ENCODE measurements around the gene FAM200C. TPM values are rescaled to one million over a fixed set of nuclear protein-coding genes. Genes with fewer than 3 reads are reported as not detected.

Gene FAM200C
- total RNA-seq, 1 donor from 2014 or later = 25.3 TPM

DNA sequence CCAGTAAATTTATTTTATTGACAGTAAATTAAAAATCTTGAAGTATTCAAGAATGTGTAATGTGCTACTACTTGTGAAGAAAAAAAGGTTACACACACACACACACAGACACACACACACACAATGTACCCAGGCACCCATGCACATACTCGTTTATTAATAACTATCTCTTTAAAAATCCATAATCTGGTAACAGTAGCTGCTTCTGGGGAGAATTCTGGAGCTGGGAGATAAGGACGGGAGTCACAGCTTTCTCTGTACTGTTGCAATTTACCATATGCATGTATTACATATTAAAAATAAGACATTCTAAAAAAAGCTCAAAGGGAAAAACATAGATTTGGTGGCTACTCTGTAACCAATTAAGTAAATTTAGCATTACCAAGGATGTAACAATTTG, 21.5 kb downstream of the FAM200C start:
- H4K20me1 ChIP-seq (ENCODE audit: low read depth) = no peaks in the 10 kb centered on the region
- H3K9me3 Mint-ChIP-seq = no peaks in the 10 kb centered on the region
- no peaks in the 10 kb centered on the region for H3K9me3 ChIP-seq (ENCODE audit: low read depth)
- no peak overlapping the region for H3K27ac ChIP-seq
- no peak overlapping the region for H3K27ac Mint-ChIP-seq
- TF ChIP-seq, protein P1, sequence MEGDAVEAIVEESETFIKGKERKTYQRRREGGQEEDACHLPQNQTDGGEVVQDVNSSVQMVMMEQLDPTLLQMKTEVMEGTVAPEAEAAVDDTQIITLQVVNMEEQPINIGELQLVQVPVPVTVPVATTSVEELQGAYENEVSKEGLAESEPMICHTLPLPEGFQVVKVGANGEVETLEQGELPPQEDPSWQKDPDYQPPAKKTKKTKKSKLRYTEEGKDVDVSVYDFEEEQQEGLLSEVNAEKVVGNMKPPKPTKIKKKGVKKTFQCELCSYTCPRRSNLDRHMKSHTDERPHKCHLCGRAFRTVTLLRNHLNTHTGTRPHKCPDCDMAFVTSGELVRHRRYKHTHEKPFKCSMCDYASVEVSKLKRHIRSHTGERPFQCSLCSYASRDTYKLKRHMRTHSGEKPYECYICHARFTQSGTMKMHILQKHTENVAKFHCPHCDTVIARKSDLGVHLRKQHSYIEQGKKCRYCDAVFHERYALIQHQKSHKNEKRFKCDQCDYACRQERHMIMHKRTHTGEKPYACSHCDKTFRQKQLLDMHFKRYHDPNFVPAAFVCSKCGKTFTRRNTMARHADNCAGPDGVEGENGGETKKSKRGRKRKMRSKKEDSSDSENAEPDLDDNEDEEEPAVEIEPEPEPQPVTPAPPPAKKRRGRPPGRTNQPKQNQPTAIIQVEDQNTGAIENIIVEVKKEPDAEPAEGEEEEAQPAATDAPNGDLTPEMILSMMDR (IDR thresholded peaks at IDR 0.05) = no peak
- TF ChIP-seq EZH2phosphoT487 (IDR thresholded peaks at IDR 0.05) = no peak
- no peak for TF ChIP-seq EZH2 (IDR thresholded peaks at IDR 0.05)
- H3K9ac ChIP-seq = no peak overlapping the region
- no peak overlapping the region for H2AFZ ChIP-seq (replicated peaks)
- no peak for DNase-seq (ENCODE audit: low spot score)
- H3K4me3 ChIP-seq = no peak overlapping the region
- peaks cover 11% of the 10 kb centered on the region for H3K27me3 ChIP-seq
- no peak overlapping the region for H3K4me3 Mint-ChIP-seq
- no peak overlapping the region for H3K4me2 ChIP-seq
- H3K79me2 ChIP-seq (ENCODE audit: low read depth) = no peaks in the 10 kb centered on the region
- H3F3A ChIP-seq (ENCODE audit: low read depth) = no peaks in the 10 kb centered on the region
- H3K36me3 ChIP-seq = no peaks in the 10 kb centered on the region
- no peaks in the 10 kb centered on the region for H3K4me1 Mint-ChIP-seq
- H3K27me3 Mint-ChIP-seq (ENCODE audit: insufficient read depth, low read depth) = peaks cover 2% of the 10 kb centered on the region
- no peaks in the 10 kb centered on the region for H3K4me1 ChIP-seq
- H3K36me3 Mint-ChIP-seq = no peaks in the 10 kb centered on the region

DNA sequence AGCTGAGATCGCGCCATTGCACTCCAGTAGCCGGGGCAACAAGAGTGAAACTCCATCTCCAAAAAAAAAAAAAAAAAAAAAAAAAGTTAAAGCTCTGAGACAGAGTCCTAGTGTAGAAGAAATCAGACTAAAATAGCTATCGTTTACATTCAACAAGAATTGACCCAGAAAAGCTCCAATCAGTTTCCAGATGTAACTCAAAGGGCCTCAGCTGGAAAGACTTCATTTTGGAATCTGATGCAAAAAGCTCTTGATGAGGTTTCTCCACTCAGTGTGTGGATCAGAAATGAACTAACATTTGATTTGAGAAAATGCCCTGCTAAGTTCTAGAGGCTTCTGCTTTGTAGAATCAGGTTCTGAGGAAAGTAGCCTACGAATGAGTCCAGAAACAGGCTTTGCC, 22.2 kb downstream of the FAM200C start:
- Histone ChIP-seq H3K9me3 (ENCODE audit: low read depth) (no peaks in the 10 kb centered on the region), H3K4me3 (no peak overlapping the region), H3K4me1 (no peaks in the 10 kb centered on the region), H3K27ac (no peak overlapping the region), H2AFZ (replicated peaks) (no peak overlapping the region), H3K79me2 (ENCODE audit: low read depth) (no peaks in the 10 kb centered on the region), H3K4me2 (no peak overlapping the region), H3F3A (ENCODE audit: low read depth) (no peaks in the 10 kb centered on the region), H3K9ac (no peak overlapping the region), H3K36me3 (no peaks in the 10 kb centered on the region), H3K27me3 (peaks cover 16% of the 10 kb centered on the region), H4K20me1 (ENCODE audit: low read depth) (no peaks in the 10 kb centered on the region)
- Mint-ChIP-seq H3K4me1 (no peaks in the 10 kb centered on the region), H3K36me3 (no peaks in the 10 kb centered on the region), H3K27ac (no peak overlapping the region), H3K9me3 (no peaks in the 10 kb centered on the region), H3K4me3 (no peak overlapping the region), H3K27me3 (ENCODE audit: insufficient read depth, low read depth) (no peaks in the 10 kb centered on the region)
- DNase-seq (ENCODE audit: low spot score) = no peak
- TF ChIP-seq EZH2 (IDR thresholded peaks at IDR 0.05) = no peak
- TF ChIP-seq, protein P1 (IDR thresholded peaks at IDR 0.05) = no peak
- TF ChIP-seq EZH2phosphoT487 (IDR thresholded peaks at IDR 0.05) = no peak

- no peak overlapping the region for H3K4me3 ChIP-seq
- no peaks in the 10 kb centered on the region for H3K9me3 ChIP-seq (ENCODE audit: low read depth)
- Mint-ChIP-seq H3K4me1 (no peaks in the 10 kb centered on the region), H3K36me3 (no peaks in the 10 kb centered on the region), H3K27me3 (ENCODE audit: insufficient read depth, low read depth) (no peaks in the 10 kb centered on the region), H3K4me3 (no peak overlapping the region), H3K27ac (no peak overlapping the region), H3K9me3 (no peaks in the 10 kb centered on the region)
- H3F3A ChIP-seq (ENCODE audit: low read depth) = no peaks in the 10 kb centered on the region
- TF ChIP-seq, protein P1 (IDR thresholded peaks at IDR 0.05) = no peak
- no peak for TF ChIP-seq EZH2phosphoT487 (IDR thresholded peaks at IDR 0.05)
- TF ChIP-seq EZH2 (IDR thresholded peaks at IDR 0.05) = no peak
- no peak overlapping the region for H3K9ac ChIP-seq
- no peaks in the 10 kb centered on the region for H3K4me1 ChIP-seq
- H3K36me3 ChIP-seq = no peaks in the 10 kb centered on the region
- H3K79me2 ChIP-seq (ENCODE audit: low read depth) = no peaks in the 10 kb centered on the region
- H3K27ac ChIP-seq = no peak overlapping the region
- H4K20me1 ChIP-seq (ENCODE audit: low read depth) = no peaks in the 10 kb centered on the region
- no peak overlapping the region for H3K4me2 ChIP-seq
- peaks cover 28% of the 10 kb centered on the region for H3K27me3 ChIP-seq
- no peak overlapping the region for H2AFZ ChIP-seq (replicated peaks)
- no peak for DNase-seq (ENCODE audit: low spot score)
Measured at GRCh38 chr5:160376416-160376815, 23.4 kb downstream of the FAM200C start.

All from neural progenitor cell (in vitro differentiated cells).